ENCODE data around the gene ZBTB45. TPM values are rescaled to one million over a fixed set of nuclear protein-coding genes. Genes with fewer than 3 reads are reported as not detected.
"Not testable (repeated sequence)": the region's sequence is repeated elsewhere in the genome, so short reads cannot be mapped to it uniquely, and the experiment has no call there.

The ZBTB45 gene
- total RNA-seq, 1 donor from 2014 or later, result 3.5 TPM

DNA sequence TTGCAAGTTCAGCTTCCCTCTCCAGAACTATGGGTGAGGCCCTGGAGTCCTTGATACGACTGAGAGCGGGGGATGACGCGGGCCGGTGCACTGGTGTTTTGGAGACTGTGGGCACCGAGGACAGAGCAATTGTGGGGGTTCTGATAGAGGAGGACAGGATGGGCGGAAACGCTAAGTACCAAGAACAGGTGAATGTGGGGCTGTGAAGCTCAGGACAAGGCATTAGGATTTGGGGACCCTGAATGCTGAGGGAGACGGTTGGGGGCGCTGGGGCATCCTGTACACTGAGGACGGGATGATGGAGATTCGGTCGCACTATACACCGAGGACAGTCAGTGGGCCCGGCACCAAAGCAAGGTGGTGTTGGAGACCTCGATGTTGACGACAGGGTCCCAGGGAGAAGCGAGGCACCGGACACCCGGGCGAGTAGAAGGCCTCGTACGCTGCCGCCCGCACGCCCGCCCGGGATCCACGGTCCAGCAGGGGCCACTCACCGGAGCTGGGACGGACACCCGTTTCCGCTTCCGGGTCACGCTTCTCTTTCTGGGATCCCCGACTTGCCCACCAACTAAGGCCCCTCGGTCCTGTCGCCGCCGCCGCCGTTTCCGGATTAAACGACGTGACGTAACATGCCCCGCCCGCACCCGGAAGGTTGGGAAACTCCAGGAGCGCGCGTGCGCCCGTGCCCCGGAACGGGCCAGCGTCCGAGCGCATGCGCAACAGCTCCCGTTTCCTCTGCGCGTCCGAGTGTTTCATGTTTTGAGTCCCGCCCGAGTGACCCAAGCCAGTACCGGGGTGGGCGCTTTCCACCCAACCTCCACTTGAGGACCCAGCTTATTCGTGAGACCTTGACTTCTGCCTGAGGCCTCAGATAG lies 35.1 kb upstream of the ZBTB45 start, which contains the start of gene CHMP2A:
TSS of gene CHMP2A (minus strand) at position 612 of the 875 bp plus-strand sequence. CDS start 893 bp downstream, outside the sequence.
- peak; percentile 91 to 97 for DNase-seq (ENCODE audit: low read depth in 2 of 2)

DNA sequence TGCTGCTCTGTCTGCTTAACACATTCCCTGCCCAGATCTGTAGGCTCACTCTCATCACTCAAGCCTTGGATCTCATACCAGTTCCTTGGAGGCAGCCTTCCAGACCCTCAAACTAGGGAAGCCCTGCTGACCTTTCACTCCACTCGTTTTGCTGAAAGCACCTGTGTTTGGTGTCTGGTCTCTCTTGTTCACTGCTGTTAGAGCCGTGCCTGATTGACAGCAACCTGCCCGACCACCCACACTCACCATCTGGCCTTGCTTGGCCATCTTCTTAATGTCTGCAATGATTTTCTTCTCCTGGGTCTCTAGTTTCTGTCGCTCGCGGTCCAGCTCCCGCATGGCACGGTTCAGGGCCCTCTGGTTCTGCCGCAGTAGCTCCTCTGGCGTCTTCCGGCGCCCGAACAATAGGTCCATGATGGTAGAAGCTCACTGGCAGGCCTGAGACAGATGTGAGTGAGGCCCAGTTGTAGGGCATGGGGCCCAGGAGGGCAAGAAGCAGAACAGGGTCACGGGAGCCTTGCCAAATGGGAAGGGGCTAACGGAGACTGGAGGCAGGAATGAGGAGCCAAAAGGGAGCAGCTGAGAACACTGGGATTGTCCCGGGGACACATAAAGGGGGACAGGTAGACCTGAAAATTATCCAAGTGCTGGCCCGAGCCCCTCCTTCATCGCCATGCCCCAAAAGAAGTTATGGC lies 34.3 kb upstream of the ZBTB45 start:
- DNase-seq (ENCODE audit: low read depth in 2 of 2), result no peak

DNA sequence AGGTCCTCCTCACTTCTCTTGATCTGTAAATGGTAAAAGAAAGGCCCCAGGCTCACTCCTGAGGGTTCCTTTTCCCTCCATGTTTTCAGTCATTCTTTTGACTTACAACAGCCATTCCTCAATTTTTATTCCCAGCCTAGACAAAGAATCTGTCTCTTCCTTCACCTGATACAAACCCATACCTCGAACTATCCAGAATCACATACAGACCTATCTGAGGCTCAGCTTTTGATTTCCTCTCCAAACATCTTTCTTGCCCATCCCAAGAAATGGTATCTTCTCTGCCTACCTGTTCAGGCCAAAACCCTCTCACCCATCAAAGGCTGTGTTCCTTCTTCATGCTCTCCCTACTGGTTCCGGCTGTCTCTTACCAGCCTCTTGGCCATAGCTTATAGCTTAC lies 33.0 kb upstream of the ZBTB45 start:
- DNase-seq (ENCODE audit: low read depth in 2 of 2), result no peak

DNA sequence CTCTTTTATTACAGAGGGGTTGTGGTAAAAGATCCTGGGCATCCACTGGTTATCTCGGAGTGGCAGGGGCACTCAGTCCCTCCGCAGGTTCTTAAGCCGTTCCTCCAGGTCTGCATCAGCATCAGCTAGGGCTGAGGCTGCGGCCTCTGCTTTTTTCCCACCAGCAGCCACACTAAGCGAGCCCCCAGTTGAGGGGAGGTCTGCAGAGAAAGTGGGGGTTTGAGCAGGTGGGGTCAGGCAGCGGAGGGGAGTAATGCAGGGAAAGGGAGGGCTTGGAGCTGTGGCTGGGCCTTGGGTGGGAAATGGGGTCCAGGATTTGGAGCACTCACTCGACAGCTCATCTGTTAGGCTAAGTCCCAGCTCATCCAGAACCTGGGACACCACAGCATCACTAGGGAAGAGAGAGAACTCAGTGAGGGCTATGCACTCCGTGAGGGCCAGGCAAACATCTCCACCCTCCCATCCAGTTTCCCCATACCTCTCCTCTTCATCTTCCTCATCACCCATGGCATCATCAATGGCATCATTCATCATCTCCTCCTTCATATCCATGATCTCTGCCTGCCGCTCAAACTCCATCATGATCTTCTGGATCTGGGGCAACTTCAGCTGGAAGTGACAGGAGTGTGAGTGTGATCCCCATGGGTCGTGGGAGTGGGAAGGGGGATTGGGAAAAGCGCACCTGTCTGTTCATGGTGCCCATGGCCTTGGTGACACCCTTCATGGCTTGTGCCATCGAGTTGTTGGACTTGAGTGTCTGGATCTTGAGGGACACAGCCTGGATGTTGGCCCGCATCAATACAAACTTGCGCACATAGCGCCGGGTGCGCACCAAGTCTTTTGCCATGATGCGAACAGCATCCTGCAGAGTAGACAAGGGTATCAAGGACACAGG lies 32.2 kb upstream of the ZBTB45 start:
- no peak for DNase-seq (ENCODE audit: low read depth in 2 of 2)

DNA sequence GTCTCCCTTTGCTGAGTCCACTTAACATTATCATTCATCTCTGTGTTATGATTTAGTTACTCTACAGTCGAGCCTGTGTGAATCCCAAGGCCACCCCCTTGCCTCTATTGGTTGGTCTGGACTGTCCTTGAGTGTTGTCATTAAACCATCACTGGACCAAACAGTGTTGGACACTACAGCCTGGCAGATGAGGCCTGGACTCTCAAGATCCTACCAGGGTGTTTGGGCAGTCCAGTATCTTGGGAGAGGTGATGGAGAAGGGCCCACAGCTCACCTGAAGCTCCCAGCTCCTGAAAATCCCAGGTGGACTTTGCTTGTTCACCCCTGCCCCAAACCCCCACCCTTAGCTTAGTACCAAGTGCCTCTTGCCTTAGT lies 31.5 kb upstream of the ZBTB45 start:
- DNase-seq (ENCODE audit: low read depth in 2 of 2), result no peak

DNA sequence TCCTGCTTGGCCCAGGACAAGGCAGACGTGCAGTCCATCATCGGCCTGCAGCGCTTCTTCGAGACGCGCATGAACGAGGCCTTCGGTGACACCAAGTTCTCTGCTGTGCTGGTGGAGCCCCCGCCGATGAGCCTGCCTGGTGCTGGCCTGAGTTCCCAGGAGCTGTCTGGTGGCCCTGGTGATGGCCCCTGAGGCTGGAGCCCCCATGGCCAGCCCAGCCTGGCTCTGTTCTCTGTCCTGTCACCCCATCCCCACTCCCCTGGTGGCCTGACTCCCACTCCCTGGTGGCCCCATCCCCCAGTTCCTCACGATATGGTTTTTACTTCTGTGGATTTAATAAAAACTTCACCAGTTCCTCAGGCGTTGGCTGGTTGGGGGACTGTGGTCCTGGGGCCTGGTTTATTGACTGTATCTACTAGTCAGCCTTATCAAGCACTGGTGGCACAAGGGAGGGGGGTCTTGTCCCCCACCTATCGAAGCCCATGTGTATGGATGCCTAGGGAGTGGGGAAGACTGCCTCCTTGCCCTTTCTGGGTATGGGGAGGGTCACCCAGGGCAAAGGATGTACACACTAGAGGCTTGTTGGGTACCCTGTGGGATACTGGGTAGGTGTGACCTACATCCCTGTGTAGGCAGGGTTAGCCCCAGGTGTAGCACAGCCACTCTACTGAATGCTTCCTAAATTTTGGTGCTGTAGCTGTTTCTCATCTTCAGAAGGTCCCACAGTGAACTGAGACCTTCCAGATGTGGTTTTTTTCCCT lies 30.9 kb upstream of the ZBTB45 start:
- no peak for DNase-seq (ENCODE audit: low read depth in 2 of 2)

DNA sequence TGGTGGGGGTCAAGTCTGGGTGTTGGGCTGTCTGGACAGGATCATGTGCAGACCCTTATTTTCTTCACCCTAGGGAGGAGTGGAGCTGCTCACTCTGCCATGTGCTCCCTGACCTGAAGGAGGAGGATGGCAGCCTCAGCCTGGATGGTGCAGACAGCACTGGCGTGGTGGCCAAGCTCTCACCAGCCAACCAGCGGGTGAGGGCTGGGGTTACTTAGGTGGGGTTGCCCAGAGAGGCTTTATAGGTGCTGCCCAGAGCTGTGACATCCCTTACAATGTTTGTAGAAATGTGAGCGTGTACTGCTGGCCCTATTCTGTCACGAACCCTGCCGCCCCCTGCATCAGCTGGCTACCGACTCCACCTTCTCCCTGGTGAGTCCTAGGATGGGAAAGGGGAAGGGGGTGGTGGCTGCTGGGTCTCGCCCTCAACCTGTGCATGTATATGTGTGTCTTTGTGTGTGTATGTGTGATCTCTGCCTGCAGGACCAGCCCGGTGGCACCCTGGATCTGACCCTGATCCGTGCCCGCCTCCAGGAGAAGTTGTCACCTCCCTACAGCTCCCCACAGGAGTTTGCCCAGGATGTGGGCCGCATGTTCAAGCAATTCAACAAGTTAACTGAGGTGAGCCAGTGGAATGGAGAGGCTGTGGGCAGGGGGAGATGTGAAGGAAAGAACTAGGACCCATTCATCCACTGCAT lies 30.2 kb upstream of the ZBTB45 start:
- DNase-seq (ENCODE audit: low read depth in 2 of 2), result no peak

DNA sequence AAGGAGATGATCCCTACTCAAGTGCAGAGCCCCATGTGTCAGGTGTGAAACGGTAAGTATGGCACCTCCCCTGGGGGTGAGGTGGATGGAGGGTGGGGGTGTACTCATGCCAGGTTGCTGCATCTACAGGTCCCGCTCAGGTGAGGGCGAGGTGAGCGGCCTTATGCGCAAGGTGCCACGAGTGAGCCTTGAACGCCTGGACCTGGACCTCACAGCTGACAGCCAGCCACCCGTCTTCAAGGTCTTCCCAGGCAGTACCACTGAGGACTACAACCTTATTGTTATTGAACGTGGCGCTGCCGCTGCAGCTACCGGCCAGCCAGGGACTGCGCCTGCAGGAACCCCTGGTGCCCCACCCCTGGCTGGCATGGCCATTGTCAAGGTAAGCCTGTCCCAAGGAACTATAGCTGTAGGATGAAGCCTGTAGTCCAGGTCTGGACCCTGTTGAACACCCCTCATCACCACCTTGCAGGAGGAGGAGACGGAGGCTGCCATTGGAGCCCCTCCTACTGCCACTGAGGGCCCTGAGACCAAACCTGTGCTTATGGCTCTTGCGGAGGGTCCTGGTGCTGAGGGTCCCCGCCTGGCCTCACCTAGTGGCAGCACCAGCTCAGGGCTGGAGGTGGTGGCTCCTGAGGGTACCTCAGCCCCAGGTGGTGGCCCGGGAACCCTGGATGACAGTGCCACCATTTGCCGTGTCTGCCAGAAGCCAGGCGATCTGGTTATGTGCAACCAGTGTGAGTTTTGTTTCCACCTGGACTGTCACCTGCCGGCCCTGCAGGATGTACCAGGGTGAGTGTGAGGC lies 29.5 kb upstream of the ZBTB45 start:
- DNase-seq (ENCODE audit: low read depth in 2 of 2), result no peak

DNA sequence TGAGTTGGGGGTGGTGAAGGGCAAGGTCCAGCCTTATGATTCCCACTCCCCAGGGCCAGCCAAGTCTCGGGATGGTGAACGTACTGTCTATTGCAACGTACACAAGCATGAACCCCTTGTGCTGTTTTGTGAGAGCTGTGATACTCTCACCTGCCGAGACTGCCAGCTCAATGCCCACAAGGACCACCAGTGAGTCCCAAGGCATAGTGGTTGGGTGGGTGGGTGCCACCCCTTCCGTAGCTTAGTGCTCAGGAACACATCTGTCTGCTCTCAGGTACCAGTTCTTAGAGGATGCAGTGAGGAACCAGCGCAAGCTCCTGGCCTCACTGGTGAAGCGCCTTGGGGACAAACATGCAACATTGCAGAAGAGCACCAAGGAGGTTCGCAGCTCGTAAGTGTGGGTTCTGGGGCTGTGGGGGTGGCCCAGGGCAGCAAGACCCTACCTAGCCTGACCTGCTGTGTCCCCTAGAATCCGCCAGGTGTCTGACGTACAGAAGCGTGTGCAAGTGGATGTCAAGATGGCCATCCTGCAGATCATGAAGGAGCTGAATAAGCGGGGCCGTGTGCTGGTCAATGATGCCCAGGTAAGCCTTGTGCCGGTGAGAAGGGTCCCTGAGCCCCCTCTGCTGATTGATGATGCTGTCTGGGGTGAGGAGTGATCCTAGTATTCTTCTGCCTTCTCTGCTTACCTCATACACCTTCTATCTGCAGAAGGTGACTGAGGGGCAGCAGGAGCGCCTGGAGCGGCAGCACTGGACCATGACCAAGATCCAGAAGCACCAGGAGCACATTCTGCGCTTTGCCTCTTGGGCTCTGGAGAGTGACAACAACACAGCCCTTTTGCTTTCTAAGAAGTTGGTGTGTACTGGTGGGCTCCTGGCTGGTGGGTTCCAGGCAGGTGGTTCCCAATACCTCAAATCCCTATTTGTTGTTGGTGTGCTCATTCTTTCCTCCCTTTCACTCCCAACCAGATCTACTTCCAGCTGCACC lies 28.0 kb upstream of the ZBTB45 start:
- DNase-seq (ENCODE audit: low read depth in 2 of 2), result no peak

DNA sequence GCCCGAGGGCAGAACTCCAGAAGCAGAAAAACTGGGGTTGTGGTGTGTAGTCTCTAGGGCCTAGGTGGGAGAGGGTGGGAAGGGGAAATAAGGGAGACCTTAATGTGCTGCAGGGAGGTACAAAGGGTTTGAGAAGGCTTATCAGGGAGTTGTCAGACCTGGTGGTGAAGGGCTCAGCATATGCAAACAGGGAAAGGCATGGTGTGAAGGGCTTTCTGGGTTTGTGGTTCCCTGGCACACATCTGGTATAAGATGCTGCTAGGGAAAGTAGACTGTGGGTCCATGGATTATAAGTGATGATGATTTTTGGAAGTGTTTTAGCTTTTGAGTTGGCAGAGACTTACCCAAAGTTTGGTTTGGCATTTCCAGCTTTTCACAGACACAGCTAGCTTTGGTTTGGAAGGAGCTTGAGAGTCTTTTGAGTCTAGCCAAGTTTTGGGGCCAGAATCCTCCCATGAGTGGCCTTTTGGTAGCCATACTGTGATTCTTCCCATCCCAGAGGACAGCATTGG lies 26.5 kb upstream of the ZBTB45 start:
- no peak for DNase-seq (ENCODE audit: low read depth in 2 of 2)

DNA sequence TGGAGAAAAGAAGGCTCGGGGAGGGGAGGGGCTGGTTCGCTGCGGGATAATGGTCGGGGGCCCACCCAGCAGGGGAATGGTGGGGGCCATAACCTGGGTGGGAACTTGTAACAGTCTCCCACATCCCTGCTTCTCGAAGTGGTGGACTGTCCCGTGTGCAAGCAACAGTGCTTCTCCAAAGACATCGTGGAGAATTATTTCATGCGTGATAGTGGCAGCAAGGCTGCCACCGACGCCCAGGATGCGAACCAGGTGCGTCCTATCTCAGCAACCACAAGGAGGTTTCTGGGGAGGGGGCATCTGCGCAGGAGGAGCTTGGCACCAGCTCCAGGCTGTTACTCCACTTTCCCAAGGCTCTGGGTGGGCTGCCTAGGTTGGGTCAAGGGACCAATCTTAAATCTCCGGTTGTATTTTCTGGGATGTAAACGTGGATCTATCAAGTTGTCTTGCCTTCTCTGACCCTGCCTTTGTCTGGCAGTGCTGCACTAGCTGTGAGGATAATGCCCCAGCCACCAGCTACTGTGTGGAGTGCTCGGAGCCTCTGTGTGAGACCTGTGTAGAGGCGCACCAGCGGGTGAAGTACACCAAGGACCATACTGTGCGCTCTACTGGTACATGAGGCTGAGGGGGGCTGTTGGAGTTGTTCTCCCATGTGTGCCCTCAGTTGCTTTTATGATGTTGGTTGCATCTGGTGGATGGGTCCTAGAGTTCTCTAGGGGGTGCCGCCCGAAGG lies 25.8 kb upstream of the ZBTB45 start:
- no peak for DNase-seq (ENCODE audit: low read depth in 2 of 2)

DNA sequence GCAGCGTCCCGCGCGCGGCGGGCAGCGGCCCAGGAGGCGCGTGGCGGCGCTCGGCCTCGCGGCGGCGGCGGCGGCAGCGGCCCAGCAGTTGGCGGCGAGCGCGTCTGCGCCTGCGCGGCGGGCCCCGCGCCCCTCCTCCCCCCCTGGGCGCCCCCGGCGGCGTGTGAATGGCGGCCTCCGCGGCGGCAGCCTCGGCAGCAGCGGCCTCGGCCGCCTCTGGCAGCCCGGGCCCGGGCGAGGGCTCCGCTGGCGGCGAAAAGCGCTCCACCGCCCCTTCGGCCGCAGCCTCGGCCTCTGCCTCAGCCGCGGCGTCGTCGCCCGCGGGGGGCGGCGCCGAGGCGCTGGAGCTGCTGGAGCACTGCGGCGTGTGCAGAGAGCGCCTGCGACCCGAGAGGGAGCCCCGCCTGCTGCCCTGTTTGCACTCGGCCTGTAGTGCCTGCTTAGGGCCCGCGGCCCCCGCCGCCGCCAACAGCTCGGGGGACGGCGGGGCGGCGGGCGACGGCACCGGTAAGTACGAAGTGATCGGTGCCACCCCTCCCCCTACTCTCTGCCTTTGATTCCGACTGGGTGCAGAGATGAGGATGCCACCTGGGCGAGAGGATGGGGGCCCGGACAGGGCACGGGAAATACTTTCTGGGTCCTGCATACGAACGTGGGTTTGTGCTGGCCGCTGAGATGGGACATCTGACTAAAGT lies 25.1 kb upstream of the ZBTB45 start:
- peak in 1 of 2 donors; percentile 63 for DNase-seq (ENCODE audit: low read depth in 2 of 2)

DNA sequence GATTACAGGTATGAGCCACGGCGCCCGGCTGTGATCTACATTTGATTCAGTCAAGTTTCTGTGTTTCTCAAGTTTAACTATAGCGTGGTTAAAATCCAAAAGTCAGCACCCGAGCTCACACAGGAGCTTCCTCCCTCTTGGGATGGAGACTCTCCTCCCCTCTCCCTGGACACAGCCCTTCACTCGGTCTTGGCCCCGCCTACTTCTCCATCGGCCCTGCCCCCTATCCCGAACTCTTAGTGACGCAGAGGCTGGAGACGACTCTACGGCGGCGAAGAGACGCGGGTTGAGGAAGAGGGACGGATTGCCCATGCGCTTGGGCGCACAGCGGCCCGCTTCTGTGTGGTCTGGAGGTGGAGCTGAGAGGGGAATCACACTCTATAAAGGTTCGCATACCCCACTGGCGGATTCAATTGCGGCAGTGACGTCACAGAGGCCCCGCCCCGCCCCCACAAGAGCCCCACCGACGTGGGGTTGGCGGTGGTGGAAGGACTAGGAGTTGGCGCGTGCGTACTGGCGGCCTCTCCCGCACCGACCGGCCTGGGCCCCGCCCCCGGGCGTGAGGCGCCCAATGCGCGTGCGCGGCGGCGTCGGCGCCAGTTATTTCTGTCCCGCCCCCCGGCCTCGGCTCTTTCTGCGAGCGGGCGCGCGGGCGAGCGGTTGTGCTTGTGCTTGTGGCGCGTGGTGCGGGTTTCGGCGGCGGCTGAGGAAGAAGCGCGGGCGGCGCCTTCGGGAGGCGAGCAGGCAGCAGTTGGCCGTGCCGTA lies 24.4 kb upstream of the ZBTB45 start, which contains the start of gene TRIM28:
TSS of gene TRIM28 (plus strand) at position 239 of the 765 bp plus-strand sequence. CDS start 694 bp downstream, outside the sequence.
- DNase-seq (ENCODE audit: low read depth in 2 of 2), result peak; percentile 94 to 99

DNA sequence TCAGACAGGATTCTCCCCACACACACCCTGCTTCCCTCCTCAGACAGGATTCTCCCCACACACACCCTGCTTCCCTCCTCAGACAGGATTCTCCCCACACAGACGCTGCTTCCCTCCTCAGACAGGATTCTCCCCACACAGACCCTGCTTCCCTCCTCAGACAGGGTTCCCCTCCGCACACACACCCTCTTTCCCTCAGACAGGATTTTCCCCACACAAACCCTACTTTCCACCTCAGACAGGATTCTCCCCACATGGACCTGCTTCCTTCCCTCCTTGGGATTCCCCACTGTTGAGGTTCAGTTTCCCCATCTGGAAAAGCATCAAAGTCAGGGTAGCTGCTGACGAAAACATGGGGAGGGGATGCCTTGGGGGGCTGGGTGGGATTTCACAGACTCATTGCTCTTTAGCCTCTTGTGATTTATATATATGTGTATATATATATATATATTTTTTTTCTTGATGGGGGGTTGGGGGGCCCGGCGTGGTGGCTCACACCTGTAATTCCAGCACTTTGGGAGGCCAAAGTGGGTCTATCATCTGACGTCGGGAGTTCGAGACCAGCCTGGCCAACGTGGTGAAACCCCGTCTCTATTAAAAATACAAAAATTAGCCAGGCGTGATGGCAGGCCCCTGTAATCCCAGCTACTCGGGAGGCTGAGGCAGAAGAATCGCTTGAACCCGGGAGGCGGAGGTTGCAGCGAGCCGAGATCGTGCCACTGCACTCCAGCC lies 23.2 kb upstream of the ZBTB45 start:
- DNase-seq (ENCODE audit: low read depth in 2 of 2), result not testable (repeated sequence)

DNA sequence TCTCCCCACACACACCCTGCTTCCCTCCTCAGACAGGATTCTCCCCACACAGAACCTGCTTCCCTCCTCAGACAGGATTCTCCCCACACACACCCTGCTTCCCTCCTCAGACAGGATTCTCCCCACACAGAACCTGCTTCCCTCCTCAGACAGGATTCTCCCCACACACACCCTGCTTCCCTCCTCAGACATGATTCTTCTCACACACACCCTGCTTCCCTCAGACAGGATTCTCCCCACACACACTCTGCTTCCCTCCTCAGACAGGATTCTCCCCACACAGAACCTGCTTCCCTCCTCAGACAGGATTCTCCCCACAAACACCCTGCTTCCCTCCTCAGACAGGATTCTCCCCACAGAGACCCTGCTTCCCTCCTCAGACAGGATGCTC lies 19.6 kb upstream of the ZBTB45 start:
- DNase-seq (ENCODE audit: low read depth in 2 of 2), result not testable (repeated sequence)
